K562 (cell line): ENCODE data around the gene ACTA2. TPM values are rescaled to one million over a fixed set of nuclear protein-coding genes. Genes with fewer than 3 reads are reported as not detected.

Experiments
- ATAC-seq: fragments of 200-7000 bp; cut with Tn5 transposase; 3 replicates; pipeline ENCODE4 v1.9.1; 2020; ENCODE audit warnings: moderate library complexity
- BruUV-seq: library from RNA; stranded (reverse); fragments of 400-500 nt; replicated peaks from 2 replicates; lab custom pipeline; 2021; lab: Mats Ljungman, UMichigan
- CTCF ChIA-PET: fragments of 300-600 bp; formaldehyde crosslinking; extraction: SDS; loops from one replicate; lab custom pipeline; 2021; ENCODE audit warnings: low intra/inter-chr PET ratio; lab: Yijun Ruan, JAX
- POLR2A ChIA-PET: fragments of 300-600, 350-650 bp; sonication (Branson Sonifier 250); formaldehyde crosslinking; extraction: SDS; loops from one replicate; lab custom pipeline; 2021; ENCODE audit warnings: antibody characterized with exemption, inconsistent platforms; lab: Yijun Ruan, JAX
- DNase-seq, 4 experiments: peaks; one replicate each; pipeline versions ENCODE4 v3.0.0 to v3.0.0-alpha.2; 2011 to 2018; ENCODE audit warnings: low spot score in 3 of 4, mixed read lengths in 3 of 4; ENCODE audit errors: extremely low read depth in 1 of 4
- FAIRE-seq: peaks from 2 replicates; lab custom pipeline; 2011; peaks lifted over from hg19 to GRCh38; lab: Jason Lieb, UNC
- H2AFZ ChIP-seq: 2 replicates; pipeline ENCODE4 v1.6.0; 2011; ENCODE audit warnings: low read depth, low read length, control low read depth, inconsistent platforms
- H3K27ac ChIP-seq: fragments of 200-600 bp; 3 replicates; pipeline ENCODE4 v1.8.0; 2011; ENCODE audit warnings: low read depth, mild to moderate bottlenecking, control low read depth, inconsistent platforms, low read length, moderate library complexity, mixed read lengths; ENCODE audit errors: extremely low read depth
- H3K27me3 ChIP-seq, 2 experiments: fragments of 300-600 bp in 1 of 2; 2 replicates in 1 of 2; 3 replicates in 1 of 2; pipeline versions ENCODE4 v1.6.0 to v1.8.0; 2011; ENCODE audit warnings: inconsistent platforms in 2 of 2, low read length in 2 of 2, mild to moderate bottlenecking in 1 of 2, mixed read lengths in 1 of 2, moderate library complexity in 1 of 2; ENCODE audit not compliant: control insufficient read depth in 2 of 2, insufficient read depth in 2 of 2
- H3K36me3 ChIP-seq: fragments of 300-600 bp; 3 replicates; pipeline ENCODE4 v1.8.0; 2011; ENCODE audit warnings: mild to moderate bottlenecking, low read length, inconsistent platforms; ENCODE audit not compliant: control insufficient read depth, insufficient read depth
- H3K4me1 ChIP-seq, 2 experiments: fragments of 200-600 bp in 1 of 2; replicated peaks in 1 of 2; 2 replicates in 1 of 2; 3 replicates in 1 of 2; pipeline versions ENCODE4 v1.5.1 to v1.8.0; 2011; ENCODE audit warnings: inconsistent platforms in 2 of 2, low read length in 2 of 2, mild to moderate bottlenecking in 1 of 2, mixed read lengths in 1 of 2, moderate library complexity in 1 of 2; ENCODE audit not compliant: control insufficient read depth in 2 of 2, insufficient read depth in 2 of 2
- H3K4me2 ChIP-seq: 2 replicates; pipeline ENCODE4 v1.6.1; 2011; ENCODE audit warnings: low read length, control low read depth, inconsistent platforms, mixed read lengths; ENCODE audit not compliant: insufficient read depth
- H3K4me3 ChIP-seq: fragments of 200-600 bp; sonication (generic), shearing (Covaris generic); 2 replicates; pipeline ENCODE4 v1.5.1; 2016; ENCODE audit warnings: control low read depth, inconsistent platforms
- H3K79me2 ChIP-seq: fragments of 200-600 bp; 3 replicates; pipeline ENCODE4 v1.8.0; 2011; ENCODE audit warnings: low read length, inconsistent platforms; ENCODE audit not compliant: control insufficient read depth, insufficient read depth
- H3K9ac ChIP-seq, 2 experiments: 2 replicates each; pipeline versions ENCODE4 v1.6.0 to v1.6.1; 2011; ENCODE audit warnings: low read depth in 2 of 2, low read length in 2 of 2, control low read depth in 1 of 2, inconsistent platforms in 1 of 2, mild to moderate bottlenecking in 1 of 2, mixed read lengths in 1 of 2; ENCODE audit not compliant: insufficient read depth in 1 of 2
- H3K9me1 ChIP-seq: one replicate; pipeline ENCODE4 v1.6.0; 2011; ENCODE audit warnings: inconsistent platforms, mild to moderate bottlenecking, low read length, moderate library complexity; ENCODE audit not compliant: control insufficient read depth, insufficient read depth
- H3K9me3 ChIP-seq: replicated peaks from 2 replicates; pipeline ENCODE4 v1.5.1; 2011; ENCODE audit warnings: low read depth, low read length, inconsistent platforms; ENCODE audit not compliant: control insufficient read depth, insufficient read depth
- H4K20me1 ChIP-seq: replicated peaks from 2 replicates; pipeline ENCODE4 v1.6.1; 2011; ENCODE audit warnings: low read length, inconsistent platforms, mixed read lengths; ENCODE audit not compliant: control insufficient read depth, insufficient read depth
- BRCA1 ChIP-seq, 2 experiments: fragments of 450-650 bp in 1 of 2; sonication (generic) in 1 of 2; formaldehyde crosslinking in 1 of 2; IDR thresholded peaks; 2 replicates each; pipeline versions ENCODE4 v1.5.0 to v1.6.1; 2017 to 2020; ENCODE audit warnings: mild to moderate bottlenecking in 1 of 2, missing genetic modification reagents in 1 of 2
- BRF1 ChIP-seq: IDR thresholded peaks from 3 replicates; pipeline ENCODE4 v1.6.1; 2011; ENCODE audit warnings: borderline replicate concordance, mild to moderate bottlenecking; ENCODE audit not compliant: insufficient read length; ENCODE audit errors: extremely low read depth
- ETV5 ChIP-seq: sonication (generic); formaldehyde crosslinking; IDR thresholded peaks from 2 replicates; pipeline ENCODE4 v1.4.0; 2020; ENCODE audit warnings: low read depth, mild to moderate bottlenecking, missing genetic modification reagents
- HOXB6 ChIP-seq: fragments of 250-450 bp; sonication (Bioruptor Pico); IDR thresholded peaks from 2 replicates; pipeline ENCODE4 v1.5.1; 2022; ENCODE audit warnings: mild to moderate bottlenecking, borderline replicate concordance
- JUND ChIP-seq, 2 experiments: IDR thresholded peaks; 2 replicates in 1 of 2; 3 replicates in 1 of 2; pipeline ENCODE4 v1.6.1; 2011; ENCODE audit warnings: borderline replicate concordance in 2 of 2, low read depth in 2 of 2, low read length in 2 of 2, improper control_type of control experiment in 1 of 2, missing biosample characterization in 1 of 2, missing genetic modification characterization in 1 of 2, missing genetic modification reagents in 1 of 2
- KDM4B ChIP-seq, 2 experiments: fragments of 450-650 bp in 1 of 2; sonication (generic) in 1 of 2; IDR thresholded peaks; 2 replicates each; pipeline ENCODE4 v1.6.1; 2016 to 2017; ENCODE audit warnings: borderline replicate concordance in 2 of 2, antibody characterized with exemption in 1 of 2, low read depth in 1 of 2, mild to moderate bottlenecking in 1 of 2
- RAD21 ChIP-seq, 2 experiments: fragments of 250-450 bp in 1 of 2; fragments of 450-650 bp in 1 of 2; sonication (Bioruptor Pico) in 1 of 2; formaldehyde crosslinking in 1 of 2; IDR thresholded peaks in 1 of 2; conservative IDR thresholded peaks in 1 of 2; 2 replicates each; pipeline versions ENCODE4 v1.4.0 to v1.8.0; 2020 to 2022; ENCODE audit warnings: mild to moderate bottlenecking in 2 of 2, moderate library complexity in 1 of 2
- SIRT6 ChIP-seq: IDR thresholded peaks from one replicate; pipeline ENCODE4 v1.6.1; 2012; ENCODE audit warnings: low read depth, mild to moderate bottlenecking, control low read depth, inconsistent platforms, low read length, moderate library complexity
- SMC3 ChIP-seq: conservative IDR thresholded peaks from 2 replicates; pipeline ENCODE4 v1.6.1; 2011; ENCODE audit warnings: low read depth, low read length, improper control_type of control experiment; ENCODE audit not compliant: insufficient read depth
- TEAD4 ChIP-seq, 2 experiments: sonication (generic) in 1 of 2; formaldehyde crosslinking in 1 of 2; IDR thresholded peaks; 2 replicates each; pipeline versions ENCODE4 v1.6.1 to v1.8.0; 2012 to 2022; ENCODE audit warnings: borderline replicate concordance in 1 of 2, inconsistent platforms in 1 of 2, low read length in 1 of 2, mild to moderate bottlenecking in 1 of 2, missing genetic modification reagents in 1 of 2
- ZBTB12 ChIP-seq: fragments of 250-450 bp; sonication (Bioruptor Pico); IDR thresholded peaks from 2 replicates; pipeline ENCODE4 v1.4.0; 2020
- ZC3H11A ChIP-seq: IDR thresholded peaks from 2 replicates; pipeline ENCODE4 v1.6.1; 2012; ENCODE audit warnings: low read depth, low read length, improper control_type of control experiment
- ZEB2 ChIP-seq: fragments of 450-650 bp; IDR thresholded peaks from 2 replicates; pipeline ENCODE4 v1.6.1; 2016
- ZNF239 ChIP-seq: fragments of 250-450 bp; sonication (Bioruptor Pico); IDR thresholded peaks from 2 replicates; pipeline ENCODE4 v1.4.0; 2020; ENCODE audit warnings: mild to moderate bottlenecking
- ZNF263 ChIP-seq: sonication (generic); formaldehyde crosslinking; IDR thresholded peaks from 2 replicates; pipeline ENCODE4 v1.8.0; 2022; ENCODE audit warnings: mild to moderate bottlenecking, missing genetic modification reagents, borderline replicate concordance
- ZNF316 ChIP-seq: fragments of 450-650 bp; IDR thresholded peaks from 2 replicates; pipeline ENCODE4 v1.6.1; 2016
- ZNF696 ChIP-seq: fragments of 250-450 bp; sonication (Bioruptor Pico); conservative IDR thresholded peaks from 2 replicates; pipeline ENCODE4 v1.4.0; 2020; ENCODE audit warnings: mild to moderate bottlenecking, moderate library complexity
- ZNF77 ChIP-seq: fragments of 250-450 bp; sonication (Bioruptor Pico); IDR thresholded peaks from 2 replicates; pipeline ENCODE4 v1.5.0; 2020
- in situ Hi-C: fragments of 300-500 bp; cut with MboI; formaldehyde crosslinking; loops from 4 replicates; pipeline ENCODE4 v1.15.0; 2018; ENCODE audit warnings: inconsistent platforms, mixed read lengths
- intact Hi-C: fragments of 100-400 bp; cut with micrococcal nuclease; formaldehyde crosslinking; loops from 2 replicates; pipeline ENCODE4 v1.14.2; 2022
- polyA plus RNA-seq, 8 experiments: library from polyadenylated mRNA; depleted of rRNA in 4 of 8; stranded (reverse) in 5 of 8; unstranded in 3 of 8; fragments of >200 nt; fragmentation: Nextera tagmentation in 2 of 8; fragmentation: Illumina TruSeq in 1 of 8; extraction: Ambion mirVana in 2 of 8; extraction: Trizol in 1 of 8; gene quantifications; 2 replicates each; pipeline versions ENCODE4 v1.2.1 to v1.2.3, GENCODE V29; 2011 to 2014; ENCODE audit warnings: inconsistent platforms in 1 of 8, missing spikeins in 1 of 8
- total RNA-seq, 7 experiments: library from RNA; depleted of rRNA in 6 of 7; stranded (reverse); fragments of >200 nt in 6 of 7; fragmentation: Illumina TruSeq in 2 of 7; extraction: Trizol in 2 of 7; gene quantifications; 2 replicates each; pipeline versions ENCODE4 v1.2.1 to v1.2.3, GENCODE V29; 2011 to 2021; ENCODE audit warnings: low replicate concordance in 1 of 7
- TF ChIP-seq, protein P1 (sequence below): fragments of 250-450 bp; sonication (Bioruptor Pico); IDR thresholded peaks from 2 replicates; pipeline ENCODE4 v1.6.1; 2021; ENCODE audit warnings: mild to moderate bottlenecking

Gene ACTA2
- total and polyA plus RNA-seq, 9 of the 15 experiments (the other 6 are each of a cell fraction or from before 2014, with no cell fraction given): 0.15 to 1.0 (median 0.38) TPM; not detected in 3

GRCh38 chr10:88984525-88984924 lies 32.0 kb upstream of the ACTA2 start:
- intact Hi-C loops (loop anchor here (10.0 kb wide), 1 partner anchor 150 kb away; no protein-coding TSS in a partner anchor), in situ Hi-C loops (no loop called here)
- CTCF ChIA-PET: no interaction called here

More at GRCh38 chr10:88984525-88984924, 32.0 kb upstream of the ACTA2 start:
- no peak for DNase-seq
- no peak overlapping the region for H3K9ac ChIP-seq
- no peaks in the 10 kb centered on the region for H3K27me3 ChIP-seq
- no peaks in the 10 kb centered on the region for H3K36me3 ChIP-seq
- H3K9me3 ChIP-seq: no peaks in the 10 kb centered on the region
- H3K79me2 ChIP-seq: no peaks in the 10 kb centered on the region
- no peak overlapping the region for H3K4me2 ChIP-seq
- H3K4me3 ChIP-seq: no peak overlapping the region
- H3K27ac ChIP-seq: no peak overlapping the region
- BruUV-seq: no TSS peak
- no peaks in the 10 kb centered on the region for H4K20me1 ChIP-seq
- ATAC-seq: no peak
- FAIRE-seq: no peak
- H3K9me1 ChIP-seq: no peaks in the 10 kb centered on the region
- H2AFZ ChIP-seq: no peak overlapping the region
- POLR2A ChIA-PET: no interaction called here
- TF ChIP-seq KDM4B (IDR thresholded peaks at IDR 0.05; ENCODE audit: borderline replicate concordance in 2 of 2, low read depth in 1 of 2) (no peak), ZC3H11A (no peak), SIRT6 (no peak), BRF1 (no peak), JUND (IDR thresholded peaks at IDR 0.05; ENCODE audit: borderline replicate concordance, low read depth, low read length) (no peak), JUND (tag; IDR thresholded peaks at IDR 0.05; ENCODE audit: borderline replicate concordance, low read depth, low read length) (no peak), ZBTB12 (no peak), BRCA1 (IDR thresholded peaks at IDR 0.05) (no peak), BRCA1 (CRISPR knock-in tag; IDR thresholded peaks at IDR 0.05) (no peak), ZNF316 (no peak), SMC3 (no peak), ZNF239 (CRISPR knock-in tag) (no peak), RAD21 (CRISPR knock-in tag; conservative IDR thresholded peaks at IDR 0.05 in 1 of 2, IDR thresholded peaks at IDR 0.05 in 1 of 2) (no peak), ZNF263 (CRISPR knock-in tag) (no peak), ZNF696 (CRISPR knock-in tag) (no peak), ETV5 (no peak), HOXB6 (CRISPR knock-in tag) (no peak), ZEB2 (no peak), TEAD4 (IDR thresholded peaks at IDR 0.05; ENCODE audit: low read length) (no peak), TEAD4 (CRISPR knock-in tag; IDR thresholded peaks at IDR 0.05; ENCODE audit: borderline replicate concordance) (no peak), ZNF77 (CRISPR knock-in tag) (no peak)
- TF ChIP-seq, protein P1, sequence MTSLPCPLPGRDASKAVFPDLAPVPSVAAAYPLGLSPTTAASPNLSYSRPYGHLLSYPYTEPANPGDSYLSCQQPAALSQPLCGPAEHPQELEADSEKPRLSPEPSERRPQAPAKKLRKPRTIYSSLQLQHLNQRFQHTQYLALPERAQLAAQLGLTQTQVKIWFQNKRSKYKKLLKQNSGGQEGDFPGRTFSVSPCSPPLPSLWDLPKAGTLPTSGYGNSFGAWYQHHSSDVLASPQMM (CRISPR knock-in tag): no peak
- TF ChIP-seq, all 486 proteins: peak for 0
- H3K4me1 ChIP-seq: no peaks in the 10 kb centered on the region; a peak in 1 of 5 replicates
